Measurements from ENCODE around the gene C19orf18.

- no peak for TF ChIP-seq ZFP30 (CRISPR knock-in tag; IDR thresholded peaks at IDR 0.05)
- TF ChIP-seq CSDC2 (CRISPR knock-in tag; IDR thresholded peaks at IDR 0.05), result no peak
- TF ChIP-seq RARB (CRISPR knock-in tag; IDR thresholded peaks at IDR 0.05), result no peak
- no peak for TF ChIP-seq BACH2 (CRISPR knock-in tag; IDR thresholded peaks at IDR 0.05; ENCODE audit: borderline replicate concordance)
- TF ChIP-seq ZNF8 (CRISPR knock-in tag; IDR thresholded peaks at IDR 0.05), result no peak
- no peak for TF ChIP-seq TSHZ2 (CRISPR knock-in tag; IDR thresholded peaks at IDR 0.05)
- TF ChIP-seq ARNTL (CRISPR knock-in tag; IDR thresholded peaks at IDR 0.05; ENCODE audit: borderline replicate concordance, low read depth), result no peak
- TF ChIP-seq ESRRG (CRISPR knock-in tag; IDR thresholded peaks at IDR 0.05), result no peak
- no peak for TF ChIP-seq PATZ1 (CRISPR knock-in tag; IDR thresholded peaks at IDR 0.05; ENCODE audit: borderline replicate concordance)
- TF ChIP-seq GLIS3 (CRISPR knock-in tag; IDR thresholded peaks at IDR 0.05), result no peak
- TF ChIP-seq ZC3H10 (CRISPR knock-in tag; IDR thresholded peaks at IDR 0.05), result no peak
- no peak for TF ChIP-seq ZFP3 (CRISPR knock-in tag; IDR thresholded peaks at IDR 0.05)
- no peak for TF ChIP-seq ZNF565 (CRISPR knock-in tag; conservative IDR thresholded peaks at IDR 0.05; ENCODE audit: low read depth)
- no peak for TF ChIP-seq CREB5 (CRISPR knock-in tag; IDR thresholded peaks at IDR 0.05; ENCODE audit: low read depth)
Observed at GRCh38 chr19:57978586-57979289, 4.4 kb upstream of the C19orf18 start.

Measured in SK-N-SH treated with all-trans-retinoic acid at 6 μM for 48 hours (cell line).